Peyer's patch (tissue), 4 donors: ENCODE results near the gene REC8. TPM values are rescaled to one million over a fixed set of nuclear protein-coding genes. Genes with fewer than 3 reads are reported as not detected.

Experiments
- DNase-seq, 3 donors: peaks; one replicate each; pipeline ENCODE4 v3.0.0-alpha.2; 2017 to 2019
- H3K27ac ChIP-seq, 4 donors: fragments of 200-600 bp; sonication (generic); one replicate each; pipeline ENCODE4 v1.5.1; 2016 to 2019
- H3K27me3 ChIP-seq, 2 donors: fragments of 200-600 bp; sonication (generic); one replicate each; pipeline ENCODE4 v1.5.1; 2019
- H3K36me3 ChIP-seq, 3 donors: fragments of 200-600 bp; sonication (generic); one replicate each; pipeline ENCODE4 v1.5.1; 2016 to 2019
- H3K4me1 ChIP-seq, 4 donors: fragments of 200-600 bp; sonication (generic); one replicate each; pipeline ENCODE4 v1.5.1; 2016 to 2019
- H3K4me3 ChIP-seq, 4 donors: fragments of 200-600 bp; sonication (generic); 1 replicate in 3 of 4; 2 replicates in 1 of 4; pipeline ENCODE4 v1.5.1; 2016 to 2019; ENCODE audit warnings: mild to moderate bottlenecking in 1 of 4
- H3K9me3 ChIP-seq, 4 donors: fragments of 200-600 bp; sonication (generic); one replicate each; pipeline ENCODE4 v1.5.1; 2016 to 2019; ENCODE audit warnings: mild to moderate bottlenecking in 1 of 4
- CTCF ChIP-seq, 6 experiments: fragments of 450-650 bp in 4 of 6; fragments of 200-600 bp in 2 of 6; sonication (generic) in 1 of 6; IDR thresholded peaks; one replicate each; pipeline ENCODE4 v1.5.1; 2017 to 2019; ENCODE audit warnings: antibody characterized with exemption in 6 of 6, mild to moderate bottlenecking in 3 of 6, moderate library complexity in 1 of 6
- POLR2A ChIP-seq, 2 donors: fragments of 450-650 bp; IDR thresholded peaks; one replicate each; pipeline ENCODE4 v1.5.1; 2017; ENCODE audit warnings: antibody characterized with exemption in 2 of 2, mild to moderate bottlenecking in 2 of 2, moderate library complexity in 2 of 2
- total RNA-seq, 4 donors: library from RNA; depleted of rRNA; stranded (reverse); fragments of >200 nt; gene quantifications; one replicate each; pipeline ENCODE4 v1.1.0, GENCODE V29; 2016

REC8 gene
- total RNA-seq, 4 donors from 2014 or later, result 18.6 to 74.3 (median 37.8) TPM

- Histone ChIP-seq H3K27me3 (no peaks in the 10 kb centered on the region), H3K9me3 (no peaks in the 10 kb centered on the region), H3K4me3 (no peak overlapping the region), H3K4me1 (peaks cover 5 to 31% (median 15%) of the 10 kb centered on the region in 4 donors), H3K36me3 (peaks cover 0 to 70% (median 0%) of the 10 kb centered on the region in 3 donors), H3K27ac (no peak overlapping the region)
- DNase-seq, result peak in 1 of 3 donors; percentile 35
- TF ChIP-seq CTCF (IDR thresholded peaks at IDR 0.05) (no peak), POLR2A (IDR thresholded peaks at IDR 0.05) (no peak)
Observed at GRCh38 chr14:24164518-24164991, 7.3 kb upstream of the REC8 start.

- Histone ChIP-seq H3K27me3 (no peaks in the 10 kb centered on the region), H3K4me1 (peaks cover 1 to 26% (median 12%) of the 10 kb centered on the region in 4 donors), H3K36me3 (peaks cover 0 to 72% (median 0%) of the 10 kb centered on the region in 3 donors), H3K4me3 (no peak overlapping the region), H3K9me3 (no peaks in the 10 kb centered on the region), H3K27ac (no peak overlapping the region)
- no peak for DNase-seq
- no peak for TF ChIP-seq POLR2A (IDR thresholded peaks at IDR 0.05)
- TF ChIP-seq CTCF (IDR thresholded peaks at IDR 0.05), result no peak
Observed at GRCh38 chr14:24165785-24166184, 6.1 kb upstream of the REC8 start.

DNA sequence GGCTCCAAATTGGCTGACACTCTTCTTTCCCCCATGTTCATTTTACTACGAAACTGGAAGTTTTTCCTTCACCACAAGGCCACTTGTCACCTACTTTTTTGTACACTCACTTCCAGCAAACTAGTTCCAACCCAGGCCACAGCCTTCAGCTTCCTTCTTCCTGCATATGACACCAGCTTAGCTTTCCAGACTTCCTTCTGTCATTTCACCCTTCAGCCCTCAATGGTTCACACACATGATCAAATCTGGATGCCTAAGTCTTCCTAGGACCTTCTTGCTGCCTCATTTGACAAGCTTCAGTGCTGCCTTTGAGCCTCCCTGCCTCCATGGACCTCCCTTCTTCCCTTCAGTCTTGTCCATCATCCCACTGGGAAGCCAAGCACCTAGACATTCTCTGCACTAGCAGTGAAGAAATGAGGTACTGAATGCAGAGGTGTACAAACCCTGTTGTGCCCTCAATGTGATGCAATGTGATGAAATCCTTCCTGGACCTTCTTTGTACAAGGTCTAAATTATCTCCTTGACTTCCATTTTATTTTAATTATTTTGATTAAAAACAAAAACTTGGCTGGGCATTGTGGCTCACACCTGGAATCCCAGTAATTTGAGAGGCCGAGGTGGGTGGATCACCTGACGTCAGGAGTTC lies 4.3 kb upstream of the REC8 start:
- Histone ChIP-seq H3K9me3 (no peaks in the 10 kb centered on the region), H3K36me3 (peaks cover 0 to 70% (median 0%) of the 10 kb centered on the region in 3 donors), H3K27me3 (no peaks in the 10 kb centered on the region), H3K4me3 (no peak overlapping the region), H3K27ac (no peak overlapping the region), H3K4me1 (peaks cover 0 to 15% (median 5%) of the 10 kb centered on the region in 4 donors)
- TF ChIP-seq POLR2A (IDR thresholded peaks at IDR 0.05), result no peak
- DNase-seq, result no peak

DNA sequence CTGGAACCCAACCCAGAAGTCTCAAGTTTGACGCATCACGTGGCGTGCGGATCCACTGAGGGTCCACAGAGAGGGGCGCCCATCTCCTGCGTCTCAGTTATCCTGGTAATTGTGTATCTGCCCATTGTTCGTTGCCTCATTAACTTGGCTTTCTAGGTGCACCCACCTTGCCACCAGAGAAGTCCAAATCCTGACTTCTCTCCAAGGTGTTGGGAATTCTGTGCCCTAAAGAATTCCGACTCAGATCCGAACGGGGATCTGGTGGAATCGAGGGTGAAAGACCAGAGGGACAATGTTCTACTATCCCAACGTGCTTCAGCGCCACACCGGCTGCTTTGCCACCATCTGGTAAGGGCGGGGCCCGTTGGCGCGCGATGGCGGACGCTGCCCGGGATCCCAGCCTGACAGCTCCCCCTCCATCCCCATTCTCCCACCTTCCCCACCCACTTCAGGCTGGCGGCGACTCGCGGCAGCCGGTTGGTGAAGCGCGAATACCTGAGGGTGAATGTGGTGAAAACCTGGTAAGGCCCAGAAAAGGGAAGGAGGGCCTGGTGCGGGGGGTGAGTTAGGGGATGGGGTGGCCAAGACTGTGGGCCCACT lies 481 bp downstream of the REC8 start:
- Histone ChIP-seq H3K9me3 (no peaks in the 10 kb centered on the region), H3K27ac (peak overlapping the region in 3 of 4 donors; percentile 10 to 68 (median 23)), H3K36me3 (peaks cover 0 to 37% (median 0%) of the 10 kb centered on the region in 3 donors), H3K4me3 (peak overlapping the region; percentile 7 to 58 (median 38)), H3K4me1 (no peaks in the 10 kb centered on the region), H3K27me3 (no peaks in the 10 kb centered on the region)
- TF ChIP-seq CTCF (IDR thresholded peaks at IDR 0.05), result no peak
- TF ChIP-seq POLR2A (IDR thresholded peaks at IDR 0.05), result no peak
- DNase-seq, result no peak

DNA sequence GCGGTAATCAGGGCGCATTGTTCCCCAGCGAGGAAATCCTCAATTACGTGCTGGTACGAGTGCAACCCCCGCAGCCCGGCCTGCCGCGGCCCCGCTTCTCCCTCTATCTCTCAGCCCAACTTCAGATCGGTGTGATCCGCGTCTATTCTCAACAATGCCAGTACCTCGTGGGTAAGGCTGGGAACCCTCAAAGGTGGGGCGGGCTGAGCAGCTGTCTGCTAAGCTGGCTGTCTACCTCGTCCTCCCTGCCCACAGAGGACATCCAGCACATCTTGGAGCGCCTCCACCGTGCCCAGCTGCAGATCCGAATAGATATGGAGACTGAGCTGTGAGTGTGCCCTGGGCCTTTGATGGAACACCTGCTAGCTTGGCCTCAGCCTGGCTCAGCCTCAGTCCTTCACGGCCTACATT lies 996 bp downstream of the REC8 start:
- no peaks in the 10 kb centered on the region for H3K9me3 ChIP-seq
- DNase-seq, result peak in 1 of 3 donors; percentile 48
- no peaks in the 10 kb centered on the region for H3K27me3 ChIP-seq
- no peaks in the 10 kb centered on the region for H3K4me1 ChIP-seq
- TF ChIP-seq POLR2A (IDR thresholded peaks at IDR 0.05), result no peak
- TF ChIP-seq CTCF (IDR thresholded peaks at IDR 0.05), result no peak
- peak overlapping the region in 1 of 4 donors; percentile 68 for H3K27ac ChIP-seq
- peaks cover 0 to 39% (median 0%) of the 10 kb centered on the region in 3 donors for H3K36me3 ChIP-seq
- H3K4me3 ChIP-seq, result peak overlapping the region in 1 of 4 donors; percentile 58

GRCh38 chr14:24176599-24176998 lies 4.7 kb downstream of the REC8 start:
- H3K4me3 ChIP-seq, result no peak overlapping the region
- no peaks in the 10 kb centered on the region for H3K27me3 ChIP-seq
- peaks cover 0 to 56% (median 0%) of the 10 kb centered on the region in 3 donors for H3K36me3 ChIP-seq
- DNase-seq, result no peak
- no peak overlapping the region for H3K27ac ChIP-seq
- no peaks in the 10 kb centered on the region for H3K9me3 ChIP-seq
- no peaks in the 10 kb centered on the region for H3K4me1 ChIP-seq
- no peak for TF ChIP-seq CTCF (IDR thresholded peaks at IDR 0.05)
- no peak for TF ChIP-seq POLR2A (IDR thresholded peaks at IDR 0.05)
